CD14-positive monocyte (primary cell): ENCODE results near the gene SH2D4B. TPM values are rescaled to one million over a fixed set of nuclear protein-coding genes. Genes with fewer than 3 reads are reported as not detected.

Experiments used
- DNase-seq, 3 donors: peaks; one replicate each; pipeline ENCODE4 v3.0.0-alpha.2; 2011 to 2022
- H2AFZ ChIP-seq: 2 replicates; pipeline ENCODE4 v1.6.0; 2012; ENCODE audit warnings: mild to moderate bottlenecking, low read depth, low read length, inconsistent platforms; ENCODE audit not compliant: insufficient read depth, poor library complexity, severe bottlenecking
- H3K27ac ChIP-seq, 2 donors: 1 replicate in 1 of 2; 2 replicates in 1 of 2; pipeline ENCODE4 v1.5.1; 2012 to 2013; ENCODE audit warnings: low read length in 2 of 2, control low read depth in 1 of 2, inconsistent platforms in 1 of 2, low read depth in 1 of 2, mild to moderate bottlenecking in 1 of 2
- H3K27me3 ChIP-seq, 2 donors: one replicate each; pipeline versions ENCODE4 v1.6.0 to v1.6.1; 2011 to 2013; ENCODE audit warnings: low read length in 2 of 2; ENCODE audit not compliant: control insufficient read depth in 2 of 2, insufficient read depth in 2 of 2
- H3K36me3 ChIP-seq, 2 donors: replicated peaks in 1 of 2; 1 replicate in 1 of 2; 2 replicates in 1 of 2; pipeline versions ENCODE4 v1.5.1 to v1.6.1; 2012 to 2013; ENCODE audit warnings: low read length in 2 of 2, control low read depth in 1 of 2, inconsistent platforms in 1 of 2, mild to moderate bottlenecking in 1 of 2; ENCODE audit not compliant: insufficient read depth in 2 of 2, control insufficient read depth in 1 of 2
- H3K4me1 ChIP-seq, 2 donors: 1 replicate in 1 of 2; 2 replicates in 1 of 2; pipeline versions ENCODE4 v1.5.1 to v1.6.1; 2012 to 2013; ENCODE audit warnings: low read length in 2 of 2, control low read depth in 1 of 2, inconsistent platforms in 1 of 2, mild to moderate bottlenecking in 1 of 2, moderate library complexity in 1 of 2; ENCODE audit not compliant: insufficient read depth in 2 of 2, control insufficient read depth in 1 of 2
- H3K4me2 ChIP-seq: replicated peaks from 2 replicates; pipeline ENCODE3; 2012; ENCODE audit warnings: low read length, moderate library complexity, mild to moderate bottlenecking; ENCODE audit not compliant: poor library complexity, severe bottlenecking; ENCODE audit errors: extremely low read depth
- H3K4me3 ChIP-seq, 3 experiments: fragments of 200-600 bp in 1 of 3; sonication (generic) in 1 of 3; replicated peaks in 1 of 3; 1 replicate in 2 of 3; 2 replicates in 1 of 3; pipeline ENCODE4 v1.5.1; 2011 to 2013; ENCODE audit warnings: low read length in 3 of 3, mild to moderate bottlenecking in 3 of 3, control low read depth in 2 of 3, low read depth in 2 of 3, inconsistent platforms in 1 of 3, moderate library complexity in 1 of 3
- H3K79me2 ChIP-seq: 2 replicates; pipeline ENCODE4 v1.6.0; 2012; ENCODE audit warnings: mild to moderate bottlenecking, control low read depth, inconsistent platforms, low read length, moderate library complexity; ENCODE audit not compliant: insufficient read depth
- H3K9ac ChIP-seq: 2 replicates; pipeline ENCODE4 v1.6.0; 2017; ENCODE audit warnings: low read length, mild to moderate bottlenecking; ENCODE audit not compliant: insufficient read depth, poor library complexity, severe bottlenecking
- H3K9me3 ChIP-seq, 2 donors: replicated peaks in 1 of 2; 1 replicate in 1 of 2; 2 replicates in 1 of 2; pipeline versions ENCODE4 v1.5.1 to v1.6.1; 2012 to 2013; ENCODE audit warnings: low read length in 2 of 2, control low read depth in 1 of 2; ENCODE audit not compliant: control insufficient read depth in 1 of 2, insufficient read depth in 1 of 2
- H4K20me1 ChIP-seq: 2 replicates; pipeline ENCODE4 v1.6.0; 2012; ENCODE audit warnings: mild to moderate bottlenecking, low read length, control low read depth, moderate library complexity; ENCODE audit not compliant: insufficient read depth
- H3K27ac Mint-ChIP-seq, 7 donors: one replicate each; pipeline ENCODE4 v1.8.0; 2020; ENCODE audit warnings: mild to moderate bottlenecking in 7 of 7, mixed read lengths in 7 of 7, moderate library complexity in 6 of 7, inconsistent platforms in 2 of 7
- H3K27me3 Mint-ChIP-seq, 3 donors: one replicate each; pipeline ENCODE4 v1.8.0; 2021 to 2022; ENCODE audit warnings: low read depth in 3 of 3, mild to moderate bottlenecking in 3 of 3, mixed read lengths in 3 of 3, moderate library complexity in 3 of 3, inconsistent platforms in 1 of 3
- H3K36me3 Mint-ChIP-seq, 2 donors: one replicate each; pipeline ENCODE4 v1.8.0; 2020; ENCODE audit warnings: mixed read lengths in 2 of 2, inconsistent platforms in 1 of 2, mild to moderate bottlenecking in 1 of 2
- H3K4me1 Mint-ChIP-seq: one replicate; pipeline ENCODE4 v1.8.0; 2020; ENCODE audit warnings: mild to moderate bottlenecking, mixed read lengths
- H3K4me3 Mint-ChIP-seq, 2 donors: one replicate each; pipeline ENCODE4 v1.8.0; 2020; ENCODE audit warnings: mild to moderate bottlenecking in 2 of 2, mixed read lengths in 2 of 2, moderate library complexity in 1 of 2
- H3K9me3 Mint-ChIP-seq, 7 donors: one replicate each; pipeline ENCODE4 v1.8.0; 2020 to 2022; ENCODE audit warnings: mixed read lengths in 7 of 7, mild to moderate bottlenecking in 6 of 7, moderate library complexity in 6 of 7, inconsistent platforms in 2 of 7
- WGBS: methylation state at CpG from one replicate; pipeline ENCODE4 v1.1.5; 2013; ENCODE audit warnings: missing lambda C conversion rate; ENCODE audit not compliant: insufficient coverage; 5-methylcytosine and 5-hydroxymethylcytosine counted together
- intact Hi-C, 2 donors: fragments of 100-400 bp; cut with micrococcal nuclease; formaldehyde crosslinking; loops; one replicate each; pipeline versions ENCODE4 v1.15.0 to v1.15.1; 2023
- polyA plus RNA-seq, 3 donors: library from polyadenylated mRNA; depleted of rRNA in 1 of 3; unstranded in 2 of 3; stranded (reverse) in 1 of 3; fragments of 300-500 nt in 2 of 3; fragments of >200 nt in 1 of 3; fragmentation: Illumina TruSeq in 2 of 3; gene quantifications; 1 replicate in 2 of 3; 2 replicates in 1 of 3; pipeline ENCODE4 v1.2.3, GENCODE V29; 2012 to 2021
- TF ChIP-seq, protein P1 (sequence below): fragments of 200-600 bp; IDR thresholded peaks from one replicate; pipeline ENCODE4 v1.8.0; 2022; ENCODE audit warnings: antibody characterized with exemption, mild to moderate bottlenecking

SH2D4B gene
- polyA plus RNA-seq, 3 donors: 0.01 TPM; not detected in 2

- H3K4me1 Mint-ChIP-seq: peaks cover 99% of the 10 kb centered on the region
- H3K4me3 ChIP-seq: peak overlapping the region in 1 of 3 experiments; percentile 36
- H3K27ac Mint-ChIP-seq: peak overlapping the region; percentile 94 to 99 (median 97)
- H3K27me3 Mint-ChIP-seq: no peaks in the 10 kb centered on the region
- peaks cover 96 to 100% of the 10 kb centered on the region in 2 donors for H3K4me1 ChIP-seq
- H3K4me3 Mint-ChIP-seq: peak overlapping the region in 1 of 2 donors; percentile 50
- H3K4me2 ChIP-seq: peak overlapping the region; percentile 52
- TF ChIP-seq, protein P1, sequence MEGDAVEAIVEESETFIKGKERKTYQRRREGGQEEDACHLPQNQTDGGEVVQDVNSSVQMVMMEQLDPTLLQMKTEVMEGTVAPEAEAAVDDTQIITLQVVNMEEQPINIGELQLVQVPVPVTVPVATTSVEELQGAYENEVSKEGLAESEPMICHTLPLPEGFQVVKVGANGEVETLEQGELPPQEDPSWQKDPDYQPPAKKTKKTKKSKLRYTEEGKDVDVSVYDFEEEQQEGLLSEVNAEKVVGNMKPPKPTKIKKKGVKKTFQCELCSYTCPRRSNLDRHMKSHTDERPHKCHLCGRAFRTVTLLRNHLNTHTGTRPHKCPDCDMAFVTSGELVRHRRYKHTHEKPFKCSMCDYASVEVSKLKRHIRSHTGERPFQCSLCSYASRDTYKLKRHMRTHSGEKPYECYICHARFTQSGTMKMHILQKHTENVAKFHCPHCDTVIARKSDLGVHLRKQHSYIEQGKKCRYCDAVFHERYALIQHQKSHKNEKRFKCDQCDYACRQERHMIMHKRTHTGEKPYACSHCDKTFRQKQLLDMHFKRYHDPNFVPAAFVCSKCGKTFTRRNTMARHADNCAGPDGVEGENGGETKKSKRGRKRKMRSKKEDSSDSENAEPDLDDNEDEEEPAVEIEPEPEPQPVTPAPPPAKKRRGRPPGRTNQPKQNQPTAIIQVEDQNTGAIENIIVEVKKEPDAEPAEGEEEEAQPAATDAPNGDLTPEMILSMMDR: no peak
- H3K9me3 Mint-ChIP-seq: peaks cover 0 to 6% (median 0%) of the 10 kb centered on the region in 7 donors
- H3K27me3 ChIP-seq: no peaks in the 10 kb centered on the region
- no peaks in the 10 kb centered on the region for H3K9me3 ChIP-seq
- H3K9ac ChIP-seq: no peak overlapping the region
- WGBS: no CpG with 5 or more reads among the region's 4 CpGs
- peak overlapping the region; percentile 92 to 95 for H3K27ac ChIP-seq
- peaks cover 0 to 15% of the 10 kb centered on the region in 2 donors for H3K36me3 ChIP-seq
- intact Hi-C loops: no loop called here
- no peak for DNase-seq
- H3K36me3 Mint-ChIP-seq: peaks cover 54 to 55% of the 10 kb centered on the region in 2 donors
- H2AFZ ChIP-seq: no peak overlapping the region
- H4K20me1 ChIP-seq: peaks cover 49% of the 10 kb centered on the region
- H3K79me2 ChIP-seq: peaks cover 88% of the 10 kb centered on the region
Observed at GRCh38 chr10:80496555-80497172, 41.0 kb upstream of the SH2D4B start.

GRCh38 chr10:80497187-80498077 lies 40.3 kb upstream of the SH2D4B start:
- peak overlapping the region; percentile 92 to 95 for H3K27ac ChIP-seq
- DNase-seq: peak in 1 of 3 donors; percentile 46
- H3K36me3 ChIP-seq: peaks cover 0 to 21% of the 10 kb centered on the region in 2 donors
- H3K9me3 ChIP-seq: no peaks in the 10 kb centered on the region
- intact Hi-C loops: loop anchor here in 1 of 2 donors (2.0 kb wide), 1 partner anchor 13 kb away; no protein-coding TSS in a partner anchor
- H3K27me3 Mint-ChIP-seq: no peaks in the 10 kb centered on the region
- 12% methylated on average over 5 of the region's 7 CpGs for WGBS
- H4K20me1 ChIP-seq: peaks cover 51% of the 10 kb centered on the region
- H2AFZ ChIP-seq: no peak overlapping the region
- peaks cover 88% of the 10 kb centered on the region for H3K79me2 ChIP-seq
- H3K4me1 Mint-ChIP-seq: peaks cover 99% of the 10 kb centered on the region
- TF ChIP-seq, protein P1: no peak
- H3K27me3 ChIP-seq: no peaks in the 10 kb centered on the region
- H3K9me3 Mint-ChIP-seq: peaks cover 0 to 6% (median 0%) of the 10 kb centered on the region in 7 donors
- peaks cover 96 to 100% of the 10 kb centered on the region in 2 donors for H3K4me1 ChIP-seq
- peak overlapping the region; percentile 52 for H3K4me2 ChIP-seq
- peak overlapping the region in 1 of 3 experiments; percentile 36 for H3K4me3 ChIP-seq
- H3K9ac ChIP-seq: peak overlapping the region; percentile 66
- peaks cover 54 to 55% of the 10 kb centered on the region in 2 donors for H3K36me3 Mint-ChIP-seq
- H3K27ac Mint-ChIP-seq: peak overlapping the region; percentile 94 to 99 (median 97)
- peak overlapping the region; percentile 46 to 50 for H3K4me3 Mint-ChIP-seq
